Colonic mucosa (tissue), 4 donors: ENCODE data around the gene FMN2. TPM values are rescaled to one million over a fixed set of nuclear protein-coding genes. Genes with fewer than 3 reads are reported as not detected.

Experiments used
- DNase-seq: peaks from one replicate; pipeline ENCODE4 v3.0.0-alpha.2; 2020
- H3K27ac ChIP-seq: fragments of 200-600 bp; one replicate; pipeline ENCODE4 v1.8.0; 2021
- H3K27me3 ChIP-seq: fragments of 200-600 bp; one replicate; pipeline ENCODE4 v1.8.0; 2021
- H3K36me3 ChIP-seq: fragments of 200-600 bp; one replicate; pipeline ENCODE4 v1.8.0; 2021
- H3K4me1 ChIP-seq: fragments of 200-600 bp; one replicate; pipeline ENCODE4 v1.8.0; 2021; ENCODE audit warnings: mild to moderate bottlenecking
- H3K4me3 ChIP-seq: fragments of 200-600 bp; one replicate; pipeline ENCODE4 v1.8.0; 2021
- H3K9ac ChIP-seq, 2 donors: one replicate each; pipeline ENCODE4 v1.7.0; 2013; ENCODE audit warnings: control low read depth in 2 of 2, low read depth in 2 of 2, low read length in 2 of 2
- H3K9me3 ChIP-seq: fragments of 200-600 bp; one replicate; pipeline ENCODE4 v1.8.0; 2021
- intact Hi-C: fragments of 100-400 bp; cut with DNase I; formaldehyde crosslinking; loops from one replicate; pipeline ENCODE4 v1.14.1; 2022
- total RNA-seq, 2 donors: library from RNA; stranded (reverse); fragmentation: NEBNext Ultra II Directional in 1 of 2; extraction: Animal tissue kit (Norgen Biotek cat#: 25700) in 1 of 2; gene quantifications; one replicate each; pipeline ENCODE4 v1.2.1, GENCODE V29; 2021
- TF ChIP-seq, protein P1 (sequence below): fragments of 200-600 bp; IDR thresholded peaks from one replicate; pipeline ENCODE4 v1.8.0; 2022; ENCODE audit warnings: antibody characterized with exemption, mild to moderate bottlenecking
- donor health status: healthy.
- donor health status: DM: no; HTN: no; CAD: no.
- donor health status: DM: no; HTN: no; CAD: no.

The FMN2 gene
- total RNA-seq, 2 donors from 2014 or later: 0.62 to 3.0 TPM

DNA sequence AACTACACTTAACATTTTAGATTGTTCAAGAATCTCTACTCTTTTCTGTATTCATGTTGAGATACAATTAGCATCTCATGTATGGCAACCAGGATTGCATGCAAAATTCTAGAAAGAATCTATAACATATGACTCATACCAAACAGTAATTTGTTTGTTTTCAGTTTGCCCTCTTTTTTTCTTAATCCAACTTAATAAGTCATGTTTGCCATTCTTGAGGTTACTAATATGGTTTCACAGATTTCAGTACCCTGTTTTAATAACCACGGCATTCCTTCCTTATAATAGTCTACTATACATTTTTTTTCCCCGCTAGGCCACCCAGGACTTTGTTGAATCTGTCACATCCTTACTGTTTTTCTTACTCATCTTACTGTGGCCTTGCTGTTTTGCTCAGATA, 140.8 kb downstream of the FMN2 start:
- no peak for DNase-seq
- Histone ChIP-seq H3K9ac (no peak overlapping the region), H3K27me3 (no peaks in the 10 kb centered on the region), H3K36me3 (no peaks in the 10 kb centered on the region), H3K4me3 (no peak overlapping the region), H3K9me3 (no peaks in the 10 kb centered on the region), H3K27ac (no peak overlapping the region), H3K4me1 (no peaks in the 10 kb centered on the region)
- intact Hi-C loops: no loop called here
- TF ChIP-seq, protein P1, sequence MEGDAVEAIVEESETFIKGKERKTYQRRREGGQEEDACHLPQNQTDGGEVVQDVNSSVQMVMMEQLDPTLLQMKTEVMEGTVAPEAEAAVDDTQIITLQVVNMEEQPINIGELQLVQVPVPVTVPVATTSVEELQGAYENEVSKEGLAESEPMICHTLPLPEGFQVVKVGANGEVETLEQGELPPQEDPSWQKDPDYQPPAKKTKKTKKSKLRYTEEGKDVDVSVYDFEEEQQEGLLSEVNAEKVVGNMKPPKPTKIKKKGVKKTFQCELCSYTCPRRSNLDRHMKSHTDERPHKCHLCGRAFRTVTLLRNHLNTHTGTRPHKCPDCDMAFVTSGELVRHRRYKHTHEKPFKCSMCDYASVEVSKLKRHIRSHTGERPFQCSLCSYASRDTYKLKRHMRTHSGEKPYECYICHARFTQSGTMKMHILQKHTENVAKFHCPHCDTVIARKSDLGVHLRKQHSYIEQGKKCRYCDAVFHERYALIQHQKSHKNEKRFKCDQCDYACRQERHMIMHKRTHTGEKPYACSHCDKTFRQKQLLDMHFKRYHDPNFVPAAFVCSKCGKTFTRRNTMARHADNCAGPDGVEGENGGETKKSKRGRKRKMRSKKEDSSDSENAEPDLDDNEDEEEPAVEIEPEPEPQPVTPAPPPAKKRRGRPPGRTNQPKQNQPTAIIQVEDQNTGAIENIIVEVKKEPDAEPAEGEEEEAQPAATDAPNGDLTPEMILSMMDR: no peak

DNA sequence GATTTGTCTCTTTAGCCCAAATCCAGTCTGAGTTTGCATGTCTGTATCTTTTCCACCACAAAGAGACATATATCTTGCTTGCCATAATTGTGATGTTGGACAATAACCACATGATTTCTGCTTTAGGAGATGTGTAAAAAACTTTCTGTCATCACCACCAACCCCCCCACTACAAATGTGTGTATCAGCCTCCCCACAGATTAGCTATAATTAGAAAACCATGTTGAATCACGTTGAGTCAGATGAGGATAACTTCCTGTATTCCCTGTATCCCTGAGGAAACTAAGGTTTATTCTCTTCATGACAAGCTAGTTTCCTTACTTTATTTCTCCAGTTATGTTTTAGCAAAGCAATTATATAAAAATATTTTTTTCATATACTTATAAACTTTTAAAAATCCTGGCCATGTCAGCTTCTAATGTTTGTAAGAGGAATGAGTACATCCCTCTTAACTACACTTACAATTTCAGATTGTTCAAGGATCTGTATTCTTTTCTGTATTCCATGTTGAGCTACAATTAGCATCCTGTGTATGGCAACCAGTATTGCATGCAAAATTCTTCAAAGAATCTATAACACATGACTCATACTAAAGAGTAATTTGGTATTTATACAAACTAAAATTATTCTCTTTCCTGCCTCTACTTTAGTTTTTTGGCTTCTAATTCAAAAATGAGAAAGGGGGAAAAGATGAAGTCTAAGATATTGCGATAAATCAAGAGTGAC, 143.0 kb downstream of the FMN2 start:
- H3K27ac ChIP-seq: no peak overlapping the region
- H3K9ac ChIP-seq: no peak overlapping the region
- no peaks in the 10 kb centered on the region for H3K36me3 ChIP-seq
- TF ChIP-seq, protein P1: no peak
- DNase-seq: no peak
- no peaks in the 10 kb centered on the region for H3K9me3 ChIP-seq
- no peaks in the 10 kb centered on the region for H3K27me3 ChIP-seq
- no peak overlapping the region for H3K4me3 ChIP-seq
- intact Hi-C loops: no loop called here
- no peaks in the 10 kb centered on the region for H3K4me1 ChIP-seq

DNA sequence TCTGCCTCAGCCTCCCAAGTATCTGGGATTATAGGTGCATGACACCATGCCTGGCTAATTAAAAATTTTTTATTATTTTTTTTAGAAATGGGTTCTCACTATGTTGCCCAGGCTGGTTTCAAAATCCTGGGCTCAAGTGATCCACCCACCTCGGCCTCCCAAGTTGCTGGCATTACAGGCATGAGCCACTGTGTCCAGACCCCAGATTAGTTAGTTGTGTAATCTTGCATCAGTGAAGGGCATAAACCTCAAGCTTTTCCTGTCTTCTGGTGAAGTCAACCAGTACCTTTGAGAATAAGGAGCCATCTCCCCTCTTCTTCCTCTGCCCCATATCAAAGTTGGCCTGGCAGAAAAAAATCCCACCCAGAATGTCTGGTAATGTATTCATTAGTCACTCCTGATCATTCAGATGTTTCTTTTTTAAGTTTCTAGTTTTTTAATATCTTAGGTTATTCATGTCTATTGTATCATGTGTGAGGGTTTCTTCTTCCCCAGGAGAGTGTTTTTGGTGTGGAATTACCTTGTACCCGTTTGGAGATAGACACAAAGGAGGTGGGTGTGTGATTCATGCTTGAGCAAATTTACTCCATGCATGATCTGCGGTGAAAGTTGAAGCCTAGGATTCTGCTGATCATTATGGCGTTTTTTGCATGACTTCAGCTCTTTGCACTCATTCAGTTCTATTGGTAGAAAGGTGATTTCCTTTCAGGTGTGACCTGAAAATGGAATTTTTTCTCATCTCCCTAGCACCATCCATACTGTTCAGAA, 144.0 kb downstream of the FMN2 start:
- no peak overlapping the region for H3K4me3 ChIP-seq
- no peaks in the 10 kb centered on the region for H3K36me3 ChIP-seq
- no peak for DNase-seq
- no peaks in the 10 kb centered on the region for H3K9me3 ChIP-seq
- H3K27ac ChIP-seq: no peak overlapping the region
- no peak overlapping the region for H3K9ac ChIP-seq
- no peaks in the 10 kb centered on the region for H3K27me3 ChIP-seq
- H3K4me1 ChIP-seq: no peaks in the 10 kb centered on the region
- TF ChIP-seq, protein P1: no peak
- intact Hi-C loops: no loop called here

DNA sequence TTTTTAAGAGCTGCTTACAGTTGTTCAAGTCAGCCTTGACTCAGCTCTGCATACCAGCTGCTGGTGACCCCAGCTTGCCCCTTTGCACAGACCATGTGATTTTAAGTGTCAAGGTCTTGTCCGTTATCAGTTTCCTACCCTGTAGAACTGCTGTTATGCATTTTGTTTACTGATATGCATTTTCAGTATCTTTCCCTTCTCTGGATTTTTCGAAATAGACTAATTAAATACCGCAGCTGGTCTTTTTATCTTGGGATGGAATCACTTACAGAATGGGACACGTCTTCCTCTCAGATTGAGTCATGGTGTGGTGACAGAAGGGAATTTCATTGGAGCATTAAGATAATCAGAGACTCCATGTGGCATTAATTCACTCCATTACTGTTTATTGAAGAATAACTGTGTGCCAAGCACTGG, 145.6 kb downstream of the FMN2 start:
- TF ChIP-seq, protein P1: no peak
- H3K4me1 ChIP-seq: no peaks in the 10 kb centered on the region
- no peaks in the 10 kb centered on the region for H3K36me3 ChIP-seq
- H3K9me3 ChIP-seq: no peaks in the 10 kb centered on the region
- DNase-seq: no peak
- H3K4me3 ChIP-seq: no peak overlapping the region
- no peak overlapping the region for H3K27ac ChIP-seq
- intact Hi-C loops: no loop called here
- no peak overlapping the region for H3K9ac ChIP-seq
- H3K27me3 ChIP-seq: no peaks in the 10 kb centered on the region

DNA sequence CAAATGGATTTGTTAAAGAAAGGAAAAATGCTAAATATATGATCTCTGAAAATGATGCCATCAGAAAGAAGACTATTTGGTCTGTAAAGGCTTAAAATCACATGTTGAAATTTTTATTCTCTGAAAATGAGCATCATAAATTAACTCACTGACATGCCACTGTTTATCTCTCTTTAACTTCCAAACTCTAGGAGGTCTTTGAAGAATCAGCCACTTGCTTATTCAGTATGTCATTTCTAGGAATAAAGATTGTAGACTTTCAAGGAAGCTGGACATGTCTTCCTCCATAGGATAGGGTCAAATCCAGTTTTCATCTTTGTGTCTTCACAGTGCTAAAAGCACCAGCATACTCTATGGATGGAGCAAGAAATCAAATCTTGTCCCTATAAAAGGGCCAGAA, 147.6 kb downstream of the FMN2 start:
- Histone ChIP-seq H3K27ac (no peak overlapping the region), H3K9ac (no peak overlapping the region), H3K27me3 (no peaks in the 10 kb centered on the region), H3K36me3 (no peaks in the 10 kb centered on the region), H3K9me3 (no peaks in the 10 kb centered on the region), H3K4me3 (no peak overlapping the region), H3K4me1 (no peaks in the 10 kb centered on the region)
- DNase-seq: no peak
- intact Hi-C loops: no loop called here
- TF ChIP-seq, protein P1: no peak
